PC-3 (cell line): ENCODE data around the gene KSR2. TPM values are rescaled to one million over a fixed set of nuclear protein-coding genes. Genes with fewer than 3 reads are reported as not detected.

Experiments
- ATAC-seq: fragments of 200-7000 bp; cut with Tn5 transposase; 2 replicates; pipeline ENCODE4 v1.9.1; 2020; ENCODE audit warnings: mild to moderate bottlenecking, moderate library complexity
- BruUV-seq: library from RNA; stranded (reverse); fragments of 400-500 nt; replicated peaks from 2 replicates; lab custom pipeline; 2021; lab: Mats Ljungman, UMichigan
- CTCF ChIA-PET: fragments of 300-600 bp; sonication (Branson Sonifier 250); formaldehyde crosslinking; loops from one replicate; lab custom pipeline; 2022; ENCODE audit warnings: antibody characterized with exemption; lab: Charles Lee
- POLR2A ChIA-PET: fragments of 300-600 bp; sonication (Branson Sonifier 250); formaldehyde crosslinking; loops from one replicate; lab custom pipeline; 2022; ENCODE audit warnings: antibody characterized with exemption; ENCODE audit not compliant: unreplicated experiment; lab: Charles Lee
- DNase-seq: peaks from one replicate; pipeline ENCODE4 v3.0.0-alpha.2; 2015
- H2AFZ ChIP-seq: fragments of 300-600 bp; sonication (generic); 2 replicates; pipeline ENCODE4 v1.6.0; 2016; ENCODE audit warnings: antibody characterized with exemption, low read length
- H3F3A ChIP-seq: fragments of 300-600 bp; sonication (generic); one replicate; pipeline ENCODE4 v1.6.0; 2017; ENCODE audit warnings: antibody characterized with exemption, low read length, control low read depth, mild to moderate bottlenecking; ENCODE audit not compliant: unreplicated experiment
- H3K27ac ChIP-seq: fragments of 300-600 bp; sonication (generic); 2 replicates; pipeline ENCODE4 v1.5.1; 2016; ENCODE audit warnings: mild to moderate bottlenecking, low read length
- H3K27me3 ChIP-seq: fragments of 300-600 bp; sonication (generic); 2 replicates; pipeline ENCODE4 v1.6.1; 2016; ENCODE audit warnings: low read length, mixed read lengths
- H3K36me3 ChIP-seq: fragments of 300-600 bp; sonication (generic); 2 replicates; pipeline ENCODE4 v1.6.1; 2016; ENCODE audit warnings: low read depth, mixed run types, low read length, mixed read lengths
- H3K4me1 ChIP-seq: fragments of 300-600 bp; sonication (generic); 2 replicates; pipeline ENCODE4 v1.5.1; 2016; ENCODE audit warnings: low read length; ENCODE audit not compliant: insufficient read depth
- H3K4me2 ChIP-seq: fragments of 300-600 bp; sonication (generic); 2 replicates; pipeline ENCODE4 v1.6.0; 2016; ENCODE audit warnings: low read length
- H3K4me3 ChIP-seq: fragments of 300-600 bp; sonication (generic); 2 replicates; pipeline ENCODE4 v1.5.1; 2016; ENCODE audit warnings: mild to moderate bottlenecking, low read length, mixed read lengths
- H3K79me2 ChIP-seq: fragments of 300-600 bp; sonication (generic); 2 replicates; pipeline ENCODE4 v1.6.1; 2017; ENCODE audit warnings: low read length, mixed read lengths
- H3K9ac ChIP-seq: fragments of 300-600 bp; sonication (generic); 2 replicates; pipeline ENCODE4 v1.6.0; 2016; ENCODE audit warnings: mild to moderate bottlenecking, low read length
- H3K9me2 ChIP-seq: fragments of 300-600 bp; sonication (generic); replicated peaks from 2 replicates; pipeline ENCODE4 v1.6.1; 2016; ENCODE audit warnings: mixed run types, low read length, mixed read lengths
- H3K9me3 ChIP-seq: fragments of 300-600 bp; sonication (generic); 2 replicates; pipeline ENCODE4 v1.6.1; 2016; ENCODE audit warnings: low read length, mixed read lengths
- H4K20me1 ChIP-seq: fragments of 300-600 bp; sonication (generic); 2 replicates; pipeline ENCODE4 v1.6.1; 2016; ENCODE audit warnings: low read length, mixed read lengths
- EZH2 ChIP-seq: fragments of 300-600 bp; sonication (generic); IDR thresholded peaks from one replicate; pipeline ENCODE4 v1.6.1; 2017; ENCODE audit warnings: antibody characterized with exemption, mild to moderate bottlenecking, low read length; ENCODE audit not compliant: unreplicated experiment
- EZH2phosphoT487 ChIP-seq: fragments of 300-600 bp; sonication (generic); IDR thresholded peaks from 2 replicates; pipeline ENCODE4 v1.6.1; 2018; ENCODE audit warnings: mild to moderate bottlenecking, antibody characterized with exemption, low read length, borderline replicate concordance
- intact Hi-C: fragments of 100-400 bp; cut with micrococcal nuclease; formaldehyde crosslinking; loops from 2 replicates; pipeline ENCODE4 v1.9.0; 2023
- total RNA-seq: library from RNA; depleted of rRNA; stranded (reverse); fragments of >200 nt; gene quantifications from 2 replicates; pipeline ENCODE4 v1.2.3, GENCODE V29; 2014; rRNA removed
- TF ChIP-seq, protein P1 (sequence below): fragments of 300-600 bp; sonication (generic); conservative IDR thresholded peaks from 2 replicates; pipeline ENCODE4 v1.5.1; 2017; ENCODE audit warnings: antibody characterized with exemption, low read depth, mild to moderate bottlenecking, low read length

The KSR2 gene
- total RNA-seq, 1 experiment from 2014 or later = 0.80 TPM

DNA sequence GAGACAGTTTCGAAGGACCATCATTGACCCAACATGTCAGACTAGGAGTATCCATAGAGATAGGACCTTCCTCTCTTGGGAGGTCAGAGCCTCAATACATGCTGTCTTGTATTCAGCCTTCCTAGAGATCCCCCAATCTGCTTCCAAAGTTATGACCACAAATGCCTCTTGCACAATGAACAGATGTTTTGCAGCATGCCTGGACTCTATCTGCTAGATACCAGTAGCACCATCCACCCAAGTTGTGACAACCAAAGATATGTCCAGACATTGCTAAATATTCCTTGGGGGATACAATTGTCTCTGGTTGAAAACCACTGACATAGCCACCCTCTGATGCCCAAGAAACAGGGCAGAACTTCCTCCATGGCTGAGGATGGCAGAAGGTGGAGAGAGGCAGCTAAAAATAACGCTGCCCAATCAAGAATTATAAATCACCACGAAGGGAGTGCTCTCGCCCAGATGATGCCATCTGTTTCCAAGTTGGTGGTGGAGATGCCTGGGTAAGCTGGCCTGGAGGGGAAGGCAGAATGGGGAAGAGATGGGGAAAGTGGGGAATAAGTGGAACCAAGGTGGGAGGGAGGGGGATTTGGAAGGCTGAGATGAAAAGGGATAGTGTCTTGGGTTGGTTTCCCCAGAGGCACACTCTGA lies 564.5 kb downstream of the KSR2 start:
- Histone ChIP-seq H2AFZ (no peak overlapping the region), H3K4me3 (no peak overlapping the region), H3K9me3 (no peaks in the 10 kb centered on the region), H3K4me1 (peaks cover 8% of the 10 kb centered on the region), H3K4me2 (no peak overlapping the region), H3K9me2 (no peaks in the 10 kb centered on the region), H3K79me2 (no peaks in the 10 kb centered on the region), H3K27me3 (0 out of 2 replicates have a peak, but pooled peaks cover 9% of the 10 kb centered on the region), H3F3A (no peaks in the 10 kb centered on the region), H3K36me3 (no peaks in the 10 kb centered on the region), H3K9ac (no peak overlapping the region), H4K20me1 (no peaks in the 10 kb centered on the region), H3K27ac (no peak overlapping the region)
- ChIA-PET CTCF (no interaction called here), POLR2A (no interaction called here)
- BruUV-seq = no TSS peak
- intact Hi-C loops = no loop called here
- TF ChIP-seq EZH2phosphoT487 (no peak), EZH2 (no peak)
- TF ChIP-seq, protein P1, sequence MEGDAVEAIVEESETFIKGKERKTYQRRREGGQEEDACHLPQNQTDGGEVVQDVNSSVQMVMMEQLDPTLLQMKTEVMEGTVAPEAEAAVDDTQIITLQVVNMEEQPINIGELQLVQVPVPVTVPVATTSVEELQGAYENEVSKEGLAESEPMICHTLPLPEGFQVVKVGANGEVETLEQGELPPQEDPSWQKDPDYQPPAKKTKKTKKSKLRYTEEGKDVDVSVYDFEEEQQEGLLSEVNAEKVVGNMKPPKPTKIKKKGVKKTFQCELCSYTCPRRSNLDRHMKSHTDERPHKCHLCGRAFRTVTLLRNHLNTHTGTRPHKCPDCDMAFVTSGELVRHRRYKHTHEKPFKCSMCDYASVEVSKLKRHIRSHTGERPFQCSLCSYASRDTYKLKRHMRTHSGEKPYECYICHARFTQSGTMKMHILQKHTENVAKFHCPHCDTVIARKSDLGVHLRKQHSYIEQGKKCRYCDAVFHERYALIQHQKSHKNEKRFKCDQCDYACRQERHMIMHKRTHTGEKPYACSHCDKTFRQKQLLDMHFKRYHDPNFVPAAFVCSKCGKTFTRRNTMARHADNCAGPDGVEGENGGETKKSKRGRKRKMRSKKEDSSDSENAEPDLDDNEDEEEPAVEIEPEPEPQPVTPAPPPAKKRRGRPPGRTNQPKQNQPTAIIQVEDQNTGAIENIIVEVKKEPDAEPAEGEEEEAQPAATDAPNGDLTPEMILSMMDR = no peak
- DNase-seq = no peak
- no peak for ATAC-seq

DNA sequence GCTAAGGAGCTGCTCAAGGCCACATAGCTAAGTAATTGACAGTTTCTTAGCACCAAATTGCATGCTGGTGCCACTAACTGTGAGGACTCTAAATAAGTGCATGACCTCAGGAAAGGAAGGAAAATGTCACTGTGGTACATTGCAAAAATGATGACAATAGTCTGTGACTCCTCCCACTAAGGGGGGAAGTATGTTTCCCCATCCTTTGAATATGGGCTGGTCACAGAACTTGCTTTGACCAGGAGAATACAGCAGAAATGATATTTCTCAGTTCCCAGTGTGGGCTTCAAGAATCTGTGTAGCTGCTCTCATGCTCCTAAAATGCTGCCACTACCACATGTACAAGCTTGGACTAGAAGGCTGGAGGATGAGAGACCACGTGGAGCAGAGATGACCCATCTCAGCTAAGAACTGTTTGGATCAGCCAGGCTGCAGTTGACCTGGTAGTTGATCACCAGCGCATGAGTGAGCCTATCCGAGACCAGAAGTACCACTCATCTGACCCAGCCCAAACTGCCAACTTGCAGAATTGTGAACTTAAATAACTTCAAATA lies 565.1 kb downstream of the KSR2 start:
- TF ChIP-seq, protein P1 = no peak
- TF ChIP-seq EZH2 = no peak
- TF ChIP-seq EZH2phosphoT487 = no peak

More for the DNA sequence above, 565.1 kb downstream of the KSR2 start:
- no peak overlapping the region for H3K9ac ChIP-seq
- ChIA-PET CTCF (no interaction called here), POLR2A (no interaction called here)
- H3K79me2 ChIP-seq = no peaks in the 10 kb centered on the region
- no peaks in the 10 kb centered on the region for H3K36me3 ChIP-seq
- intact Hi-C loops = no loop called here
- H3K4me3 ChIP-seq = no peak overlapping the region
- H3F3A ChIP-seq = no peaks in the 10 kb centered on the region
- DNase-seq (no peak), ATAC-seq (no peak)
- H3K4me1 ChIP-seq = peaks cover 8% of the 10 kb centered on the region
- no peak overlapping the region for H2AFZ ChIP-seq
- no peak overlapping the region for H3K4me2 ChIP-seq
- H3K27me3 ChIP-seq = 0 out of 2 replicates have a peak, but pooled peaks cover 9% of the 10 kb centered on the region
- H3K9me2 ChIP-seq = no peaks in the 10 kb centered on the region
- no peak overlapping the region for H3K27ac ChIP-seq
- no peaks in the 10 kb centered on the region for H3K9me3 ChIP-seq
- no TSS peak for BruUV-seq
- H4K20me1 ChIP-seq = no peaks in the 10 kb centered on the region

Other genes with a start within 250 kb of the KSR2 start
- 86.4 and 100 TPM in 2 replicates for gene RFC5, start 47.7 kb upstream of the KSR2 start, total RNA-seq
- 166 and 203 TPM in 2 replicates for gene WSB2, start 92.2 kb upstream of the KSR2 start, total RNA-seq
- 60.8 and 68.8 TPM in 2 replicates for gene VSIG10, start 135.0 kb upstream of the KSR2 start, total RNA-seq
- 313 and 368 TPM in 2 replicates for gene PEBP1, start 167.1 kb upstream of the KSR2 start, total RNA-seq